ENCODE measurements around the gene ANKRD28. TPM values are rescaled to one million over a fixed set of nuclear protein-coding genes. Genes with fewer than 3 reads are reported as not detected.

Gene ANKRD28
- polyA plus RNA-seq, 1 of the 3 experiments (the other 2 are of a cell fraction), result 74.8 TPM

DNA sequence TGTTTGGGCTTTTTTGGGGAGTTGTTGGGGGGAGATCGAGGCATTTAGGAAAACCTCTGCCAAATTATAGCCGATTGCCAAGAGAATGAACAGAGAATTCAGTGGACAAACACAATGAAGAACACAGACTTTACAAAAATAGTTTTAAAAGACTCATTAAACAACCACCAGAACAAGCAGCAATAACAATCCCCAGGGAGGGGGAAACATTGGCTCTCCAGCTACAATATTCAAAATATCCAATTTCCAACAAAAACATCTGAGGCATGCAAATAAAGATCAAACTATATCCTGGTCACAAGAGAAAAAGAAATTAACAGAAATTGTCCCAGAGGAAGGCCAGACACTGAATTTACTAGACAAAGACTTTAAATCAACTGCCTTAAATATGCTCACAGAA is 24.5 kb upstream of the ANKRD28 start:
- H3F3A ChIP-seq (replicated peaks; ENCODE audit: insufficient read depth), result no peaks in the 10 kb centered on the region
- H3K4me3 ChIP-seq (ENCODE audit: low read depth in 2 of 2, low read length in 1 of 2), result no peak overlapping the region
- no peak overlapping the region for H3K4me2 ChIP-seq
- H3K79me2 ChIP-seq (ENCODE audit: insufficient read depth), result peaks cover 96% of the 10 kb centered on the region
- H3K4me1 ChIP-seq (ENCODE audit: control insufficient read depth in 1 of 2, insufficient read depth in 2 of 2, low read depth in 1 of 2, low read length in 1 of 2), result peaks cover 4 to 5% of the 10 kb centered on the region in 2 experiments; a peak in 3 of 4 replicates
- no peak overlapping the region for H3K27ac ChIP-seq (ENCODE audit: low read depth in 2 of 2, low read length in 1 of 2)
- ChIA-PET CTCF (interaction anchor here (2.8 kb wide), 1 partner anchor 9 kb away, joined by 7 read pairs; no protein-coding TSS in a partner anchor), POLR2A (no interaction called here)
- no peaks in the 10 kb centered on the region for H4K20me1 ChIP-seq (ENCODE audit: insufficient read depth)
- no peaks in the 10 kb centered on the region for H3K9me2 ChIP-seq
- no peak overlapping the region for H3K9ac ChIP-seq
- TF ChIP-seq ELF1 (IDR thresholded peaks at IDR 0.05) (no peak), GATA2 (CRISPR knock-in tag; IDR thresholded peaks at IDR 0.05) (no peak), RFX5 (IDR thresholded peaks at IDR 0.05; ENCODE audit: low read length) (no peak), RXRA (IDR thresholded peaks at IDR 0.05; ENCODE audit: borderline replicate concordance, low read depth) (no peak), SMC3 (IDR thresholded peaks at IDR 0.05; ENCODE audit: low read depth, low read length) (no peak), EP300 (IDR thresholded peaks at IDR 0.05; ENCODE audit: borderline replicate concordance in 1 of 2, low read depth in 1 of 2, low read length in 1 of 2) (no peak), FOXM1 (IDR thresholded peaks at IDR 0.05; ENCODE audit: low read depth) (no peak), NFIC (IDR thresholded peaks at IDR 0.05; ENCODE audit: borderline replicate concordance) (no peak), JUND (IDR thresholded peaks at IDR 0.05) (no peak), TEAD4 (IDR thresholded peaks at IDR 0.05; ENCODE audit: borderline replicate concordance, insufficient read depth) (no peak), CHD2 (IDR thresholded peaks at IDR 0.05; ENCODE audit: low read length, partially characterized antibody) (no peak), FOSL2 (IDR thresholded peaks at IDR 0.05; ENCODE audit: borderline replicate concordance, low read depth) (no peak), TCF12 (IDR thresholded peaks at IDR 0.05) (no peak), MEF2A (IDR thresholded peaks at IDR 0.05; ENCODE audit: borderline replicate concordance, low read depth) (no peak), USF1 (IDR thresholded peaks at IDR 0.05; ENCODE audit: borderline replicate concordance, low read depth) (no peak), MXI1 (IDR thresholded peaks at IDR 0.05; ENCODE audit: low read depth, low read length) (no peak), FOXJ3 (CRISPR knock-in tag; IDR thresholded peaks at IDR 0.05) (no peak)
- TF ChIP-seq, protein P1, sequence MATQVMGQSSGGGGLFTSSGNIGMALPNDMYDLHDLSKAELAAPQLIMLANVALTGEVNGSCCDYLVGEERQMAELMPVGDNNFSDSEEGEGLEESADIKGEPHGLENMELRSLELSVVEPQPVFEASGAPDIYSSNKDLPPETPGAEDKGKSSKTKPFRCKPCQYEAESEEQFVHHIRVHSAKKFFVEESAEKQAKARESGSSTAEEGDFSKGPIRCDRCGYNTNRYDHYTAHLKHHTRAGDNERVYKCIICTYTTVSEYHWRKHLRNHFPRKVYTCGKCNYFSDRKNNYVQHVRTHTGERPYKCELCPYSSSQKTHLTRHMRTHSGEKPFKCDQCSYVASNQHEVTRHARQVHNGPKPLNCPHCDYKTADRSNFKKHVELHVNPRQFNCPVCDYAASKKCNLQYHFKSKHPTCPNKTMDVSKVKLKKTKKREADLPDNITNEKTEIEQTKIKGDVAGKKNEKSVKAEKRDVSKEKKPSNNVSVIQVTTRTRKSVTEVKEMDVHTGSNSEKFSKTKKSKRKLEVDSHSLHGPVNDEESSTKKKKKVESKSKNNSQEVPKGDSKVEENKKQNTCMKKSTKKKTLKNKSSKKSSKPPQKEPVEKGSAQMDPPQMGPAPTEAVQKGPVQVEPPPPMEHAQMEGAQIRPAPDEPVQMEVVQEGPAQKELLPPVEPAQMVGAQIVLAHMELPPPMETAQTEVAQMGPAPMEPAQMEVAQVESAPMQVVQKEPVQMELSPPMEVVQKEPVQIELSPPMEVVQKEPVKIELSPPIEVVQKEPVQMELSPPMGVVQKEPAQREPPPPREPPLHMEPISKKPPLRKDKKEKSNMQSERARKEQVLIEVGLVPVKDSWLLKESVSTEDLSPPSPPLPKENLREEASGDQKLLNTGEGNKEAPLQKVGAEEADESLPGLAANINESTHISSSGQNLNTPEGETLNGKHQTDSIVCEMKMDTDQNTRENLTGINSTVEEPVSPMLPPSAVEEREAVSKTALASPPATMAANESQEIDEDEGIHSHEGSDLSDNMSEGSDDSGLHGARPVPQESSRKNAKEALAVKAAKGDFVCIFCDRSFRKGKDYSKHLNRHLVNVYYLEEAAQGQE (IDR thresholded peaks at IDR 0.05; ENCODE audit: low read depth, low read length), result no peak
- H3K9me3 ChIP-seq, result no peaks in the 10 kb centered on the region
- H3K27me3 ChIP-seq (ENCODE audit: insufficient read depth), result no peaks in the 10 kb centered on the region
- H2AFZ ChIP-seq (ENCODE audit: low read depth), result no peak overlapping the region
- WGBS (ENCODE audit: low lambda C conversion rate), result 95% methylated on average over 2 of the region's 2 CpGs
- no peaks in the 10 kb centered on the region for H3K36me3 ChIP-seq (replicated peaks in 1 of 2; ENCODE audit: control insufficient read depth in 1 of 2, insufficient read depth in 2 of 2, low read length in 1 of 2)
- DNase-seq, result no peak

Measured in SK-N-SH (cell line).